Loucy (cell line): ENCODE measurements around the gene TAF6.

Experiments used
- EZH2phosphoT487 ChIP-seq: fragments of 200-600 bp; IDR thresholded peaks from 2 replicates; pipeline ENCODE4 v1.6.1; 2018; ENCODE audit warnings: antibody characterized with exemption, mild to moderate bottlenecking, moderate library complexity, borderline replicate concordance
- TF ChIP-seq, protein P1 (sequence below): fragments of 200-600 bp; sonication (generic); conservative IDR thresholded peaks from 2 replicates; pipeline ENCODE4 v1.5.1; 2014; ENCODE audit warnings: mild to moderate bottlenecking, antibody characterized with exemption, low read length

DNA sequence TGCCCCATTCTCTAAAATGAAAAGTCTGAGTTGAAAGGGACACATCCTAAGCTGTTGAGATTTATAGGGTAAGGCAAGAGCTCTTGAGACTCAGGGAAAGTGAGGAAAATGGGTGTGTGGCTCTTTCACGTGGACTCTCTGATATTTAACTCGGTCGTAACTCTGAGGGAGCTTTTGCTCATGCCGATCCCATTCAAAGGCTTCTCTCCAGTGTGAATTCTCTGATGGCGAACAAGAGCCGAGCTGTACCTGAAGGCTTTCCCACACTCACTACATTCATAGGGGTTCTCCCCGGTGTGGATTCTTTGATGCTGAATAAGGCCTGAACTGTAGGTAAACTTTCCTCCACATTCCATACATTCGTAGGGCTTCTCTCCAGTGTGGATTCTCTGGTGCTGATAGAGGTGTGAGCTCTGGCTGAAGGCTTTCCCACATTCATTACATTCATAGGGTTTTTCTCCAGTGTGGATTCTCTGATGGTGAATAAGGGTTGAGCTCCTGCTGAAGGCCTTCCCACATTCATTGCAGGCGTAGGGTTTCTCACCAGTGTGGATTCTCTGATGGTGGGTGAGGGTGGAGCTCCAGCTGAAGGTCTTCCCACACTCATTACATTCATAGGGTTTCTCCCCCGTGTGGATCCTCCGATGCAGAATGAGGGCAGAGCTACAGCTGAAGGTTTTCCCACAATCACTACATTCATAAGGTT lies 48.0 kb downstream of the TAF6 start:
- TF ChIP-seq, protein P1, sequence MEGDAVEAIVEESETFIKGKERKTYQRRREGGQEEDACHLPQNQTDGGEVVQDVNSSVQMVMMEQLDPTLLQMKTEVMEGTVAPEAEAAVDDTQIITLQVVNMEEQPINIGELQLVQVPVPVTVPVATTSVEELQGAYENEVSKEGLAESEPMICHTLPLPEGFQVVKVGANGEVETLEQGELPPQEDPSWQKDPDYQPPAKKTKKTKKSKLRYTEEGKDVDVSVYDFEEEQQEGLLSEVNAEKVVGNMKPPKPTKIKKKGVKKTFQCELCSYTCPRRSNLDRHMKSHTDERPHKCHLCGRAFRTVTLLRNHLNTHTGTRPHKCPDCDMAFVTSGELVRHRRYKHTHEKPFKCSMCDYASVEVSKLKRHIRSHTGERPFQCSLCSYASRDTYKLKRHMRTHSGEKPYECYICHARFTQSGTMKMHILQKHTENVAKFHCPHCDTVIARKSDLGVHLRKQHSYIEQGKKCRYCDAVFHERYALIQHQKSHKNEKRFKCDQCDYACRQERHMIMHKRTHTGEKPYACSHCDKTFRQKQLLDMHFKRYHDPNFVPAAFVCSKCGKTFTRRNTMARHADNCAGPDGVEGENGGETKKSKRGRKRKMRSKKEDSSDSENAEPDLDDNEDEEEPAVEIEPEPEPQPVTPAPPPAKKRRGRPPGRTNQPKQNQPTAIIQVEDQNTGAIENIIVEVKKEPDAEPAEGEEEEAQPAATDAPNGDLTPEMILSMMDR = no peak
- no peak for TF ChIP-seq EZH2phosphoT487
